NAMALWA (cell line): ENCODE measurements around the gene LYRM4.

Experiments
- DNase-seq: peaks from one replicate; pipeline ENCODE4 v3.0.0-alpha.2; 2015; ENCODE audit warnings: low spot score

The LYRM4 gene

GRCh38 chr6:5260661-5261544, at the start of gene LYRM4, which contains the start of gene FARS2:
LYRM4 (minus strand) TSS chr6:5260950; CDS start chr6:5260733, 217 bp downstream.
FARS2 (plus strand) TSS chr6:5261513.
- peak; percentile 85 for DNase-seq

- no peak for DNase-seq
Observed at GRCh38 chr6:5308066-5308465, 47.3 kb upstream of the LYRM4 start.

GRCh38 chr6:5307058-5307457, 46.3 kb upstream of the LYRM4 start:
- no peak for DNase-seq

- no peak for DNase-seq
Observed at GRCh38 chr6:5305968-5306626, 45.3 kb upstream of the LYRM4 start.

GRCh38 chr6:5303682-5304081, 42.9 kb upstream of the LYRM4 start:
- DNase-seq: no peak

- peak; percentile 60 for DNase-seq
Observed at GRCh38 chr6:5302995-5303622, 42.4 kb upstream of the LYRM4 start.

GRCh38 chr6:5302220-5302946, 41.6 kb upstream of the LYRM4 start:
- DNase-seq: no peak

GRCh38 chr6:5300206-5300764, 39.5 kb upstream of the LYRM4 start:
- DNase-seq: no peak

GRCh38 chr6:5295623-5296022, 34.9 kb upstream of the LYRM4 start:
- DNase-seq: no peak

- DNase-seq: no peak
Observed at GRCh38 chr6:5294392-5295211, 33.9 kb upstream of the LYRM4 start.

- no peak for DNase-seq
Observed at GRCh38 chr6:5293692-5294091, 32.9 kb upstream of the LYRM4 start.

GRCh38 chr6:5292154-5292553, 31.4 kb upstream of the LYRM4 start:
- no peak for DNase-seq

- no peak for DNase-seq
Observed at GRCh38 chr6:5290500-5290899, 29.8 kb upstream of the LYRM4 start.

GRCh38 chr6:5290097-5290496, 29.3 kb upstream of the LYRM4 start:
- DNase-seq: no peak

- DNase-seq: no peak
Observed at GRCh38 chr6:5287966-5288297, 27.2 kb upstream of the LYRM4 start.

- no peak for DNase-seq
Observed at GRCh38 chr6:5287205-5287965, 26.6 kb upstream of the LYRM4 start.

- no peak for DNase-seq
Observed at GRCh38 chr6:5286780-5287179, 26.0 kb upstream of the LYRM4 start.

GRCh38 chr6:5285526-5285925, 24.8 kb upstream of the LYRM4 start:
- DNase-seq: no peak

- DNase-seq: no peak
Observed at GRCh38 chr6:5285081-5285480, 24.3 kb upstream of the LYRM4 start.

GRCh38 chr6:5282191-5282623, 21.5 kb upstream of the LYRM4 start:
- no peak for DNase-seq
